HG03064 (cell line): ENCODE data around the gene LYRM2.
A peak's percentile ranks its signal among the peaks of the same experiment; 100 is the strongest.

ENCODE experiments used
- ATAC-seq: cut with Tn5 transposase; IDR thresholded peaks from one replicate; pipeline ENCODE4 v1.9.1; 2021; ENCODE audit warnings: low read depth; ENCODE audit not compliant: unreplicated experiment

LYRM2 gene

GRCh38 chr6:89597988-89598387 lies 40.6 kb downstream of the LYRM2 start:
- no peak for ATAC-seq

- ATAC-seq: no peak
These were observed 41.2 kb downstream of the LYRM2 start for GRCh38 chr6:89597372-89597771.

- ATAC-seq: no peak
These were observed 42.1 kb downstream of the LYRM2 start for GRCh38 chr6:89596484-89596883.

- ATAC-seq: peak; percentile 75
These were observed 42.5 kb downstream of the LYRM2 start for GRCh38 chr6:89596056-89596455.

GRCh38 chr6:89591745-89592144 lies 46.8 kb downstream of the LYRM2 start:
- ATAC-seq: no peak

- no peak for ATAC-seq
These were observed 48.4 kb downstream of the LYRM2 start for GRCh38 chr6:89590133-89590532.

- no peak for ATAC-seq
These were observed 49.1 kb downstream of the LYRM2 start for GRCh38 chr6:89589297-89590025.

- no peak for ATAC-seq
These were observed 53.4 kb downstream of the LYRM2 start for GRCh38 chr6:89585154-89585553.

GRCh38 chr6:89584539-89584938 lies 54.0 kb downstream of the LYRM2 start:
- no peak for ATAC-seq

- no peak for ATAC-seq
These were observed 55.0 kb downstream of the LYRM2 start for GRCh38 chr6:89583559-89583958.

GRCh38 chr6:89582669-89583325 lies 55.8 kb downstream of the LYRM2 start:
- no peak for ATAC-seq

GRCh38 chr6:89581689-89582088 lies 56.9 kb downstream of the LYRM2 start:
- no peak for ATAC-seq

GRCh38 chr6:89580997-89581666 lies 57.4 kb downstream of the LYRM2 start:
- ATAC-seq: no peak

- ATAC-seq: no peak
These were observed 63.0 kb downstream of the LYRM2 start for GRCh38 chr6:89575562-89575960.

GRCh38 chr6:89574910-89575561 lies 63.5 kb downstream of the LYRM2 start:
- no peak for ATAC-seq

GRCh38 chr6:89567630-89568390 lies 70.7 kb downstream of the LYRM2 start:
- no peak for ATAC-seq

- no peak for ATAC-seq
These were observed 71.5 kb downstream of the LYRM2 start for GRCh38 chr6:89566930-89567629.

GRCh38 chr6:89566008-89566800 lies 72.3 kb downstream of the LYRM2 start:
- no peak for ATAC-seq

- no peak for ATAC-seq
These were observed 73.7 kb downstream of the LYRM2 start for GRCh38 chr6:89564752-89565427.
